DND-41 (cell line): ENCODE data around the gene OR4M1.
"Not testable (repeated sequence)": the region's sequence is repeated elsewhere in the genome, so short reads cannot be mapped to it uniquely, and the experiment has no call there.

ENCODE experiments used
- ATAC-seq: fragments of 200-7000 bp; cut with Tn5 transposase; 3 replicates; pipeline ENCODE4 v1.9.1; 2021; ENCODE audit warnings: low read depth; ENCODE audit not compliant: insufficient read depth
- DNase-seq: peaks from one replicate; pipeline ENCODE4 v3.0.0-alpha.2; 2020
- H2AFZ ChIP-seq: 2 replicates; pipeline ENCODE4 v1.6.0; 2012; ENCODE audit warnings: low read depth, low read length
- H3K27ac ChIP-seq: 2 replicates; pipeline ENCODE4 v1.5.1; 2012; ENCODE audit warnings: low read length, inconsistent platforms
- H3K27me3 ChIP-seq: fragments of 200-600 bp; sonication (generic); 2 replicates; pipeline ENCODE4 v1.6.0; 2012; ENCODE audit warnings: low read length, mild to moderate bottlenecking, inconsistent platforms; ENCODE audit not compliant: insufficient read depth, poor library complexity
- H3K36me3 ChIP-seq: 2 replicates; pipeline ENCODE4 v1.5.1; 2012; ENCODE audit warnings: low read length, inconsistent platforms; ENCODE audit not compliant: insufficient read depth
- H3K4me1 ChIP-seq: 2 replicates; pipeline ENCODE4 v1.5.1; 2012; ENCODE audit warnings: mild to moderate bottlenecking, low read length; ENCODE audit not compliant: insufficient read depth
- H3K4me2 ChIP-seq: 2 replicates; pipeline ENCODE4 v1.6.0; 2012; ENCODE audit warnings: mild to moderate bottlenecking, moderate library complexity, low read length, inconsistent platforms; ENCODE audit not compliant: insufficient read depth
- H3K4me3 ChIP-seq, 2 experiments: fragments of 200-600 bp in 1 of 2; shearing (Covaris generic) in 1 of 2; 2 replicates each; pipeline ENCODE4 v1.5.1; 2012 to 2016; ENCODE audit warnings: inconsistent platforms in 2 of 2, low read length in 2 of 2, mild to moderate bottlenecking in 2 of 2, low read depth in 1 of 2, moderate library complexity in 1 of 2
- H3K79me2 ChIP-seq: 2 replicates; pipeline ENCODE4 v1.6.0; 2012; ENCODE audit warnings: low read length, inconsistent platforms; ENCODE audit not compliant: insufficient read depth
- H3K9ac ChIP-seq: 2 replicates; pipeline ENCODE4 v1.6.0; 2012; ENCODE audit warnings: low read depth, mild to moderate bottlenecking, inconsistent platforms, low read length, moderate library complexity
- H3K9me3 ChIP-seq: 2 replicates; pipeline ENCODE4 v1.5.1; 2012; ENCODE audit warnings: low read length, moderate library complexity, mild to moderate bottlenecking, inconsistent platforms; ENCODE audit not compliant: insufficient read depth, severe bottlenecking
- H4K20me1 ChIP-seq: 2 replicates; pipeline ENCODE4 v1.6.0; 2012; ENCODE audit warnings: low read length; ENCODE audit not compliant: insufficient read depth
- EZH2 ChIP-seq: IDR thresholded peaks from 3 replicates; pipeline ENCODE4 v1.6.1; 2012; ENCODE audit warnings: borderline replicate concordance, low read depth, mild to moderate bottlenecking, moderate library complexity, low read length, inconsistent platforms; ENCODE audit not compliant: severe bottlenecking
- TF ChIP-seq, protein P1 (sequence below): IDR thresholded peaks from 2 replicates; pipeline ENCODE4 v1.5.1; 2012; ENCODE audit warnings: borderline replicate concordance, low read length, moderate library complexity, mild to moderate bottlenecking; ENCODE audit not compliant: poor library complexity, severe bottlenecking; ENCODE audit errors: extremely low read depth

The OR4M1 gene

GRCh38 chr14:19799880-19800279 lies 26.6 kb downstream of the OR4M1 start:
- Histone ChIP-seq H3K9me3 (no peaks in the 10 kb centered on the region), H3K9ac (no peak overlapping the region), H3K36me3 (no peaks in the 10 kb centered on the region), H4K20me1 (no peaks in the 10 kb centered on the region), H2AFZ (no peak overlapping the region), H3K4me2 (no peak overlapping the region), H3K27me3 (no peaks in the 10 kb centered on the region), H3K79me2 (no peaks in the 10 kb centered on the region), H3K27ac (no peak overlapping the region), H3K4me3 (no peak overlapping the region), H3K4me1 (no peaks in the 10 kb centered on the region)
- ATAC-seq (0 out of 3 replicates have a peak, but pooled peaks have one; percentile 7), DNase-seq (no peak)
- no peak for TF ChIP-seq EZH2
- TF ChIP-seq, protein P1, sequence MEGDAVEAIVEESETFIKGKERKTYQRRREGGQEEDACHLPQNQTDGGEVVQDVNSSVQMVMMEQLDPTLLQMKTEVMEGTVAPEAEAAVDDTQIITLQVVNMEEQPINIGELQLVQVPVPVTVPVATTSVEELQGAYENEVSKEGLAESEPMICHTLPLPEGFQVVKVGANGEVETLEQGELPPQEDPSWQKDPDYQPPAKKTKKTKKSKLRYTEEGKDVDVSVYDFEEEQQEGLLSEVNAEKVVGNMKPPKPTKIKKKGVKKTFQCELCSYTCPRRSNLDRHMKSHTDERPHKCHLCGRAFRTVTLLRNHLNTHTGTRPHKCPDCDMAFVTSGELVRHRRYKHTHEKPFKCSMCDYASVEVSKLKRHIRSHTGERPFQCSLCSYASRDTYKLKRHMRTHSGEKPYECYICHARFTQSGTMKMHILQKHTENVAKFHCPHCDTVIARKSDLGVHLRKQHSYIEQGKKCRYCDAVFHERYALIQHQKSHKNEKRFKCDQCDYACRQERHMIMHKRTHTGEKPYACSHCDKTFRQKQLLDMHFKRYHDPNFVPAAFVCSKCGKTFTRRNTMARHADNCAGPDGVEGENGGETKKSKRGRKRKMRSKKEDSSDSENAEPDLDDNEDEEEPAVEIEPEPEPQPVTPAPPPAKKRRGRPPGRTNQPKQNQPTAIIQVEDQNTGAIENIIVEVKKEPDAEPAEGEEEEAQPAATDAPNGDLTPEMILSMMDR = no peak

DNA sequence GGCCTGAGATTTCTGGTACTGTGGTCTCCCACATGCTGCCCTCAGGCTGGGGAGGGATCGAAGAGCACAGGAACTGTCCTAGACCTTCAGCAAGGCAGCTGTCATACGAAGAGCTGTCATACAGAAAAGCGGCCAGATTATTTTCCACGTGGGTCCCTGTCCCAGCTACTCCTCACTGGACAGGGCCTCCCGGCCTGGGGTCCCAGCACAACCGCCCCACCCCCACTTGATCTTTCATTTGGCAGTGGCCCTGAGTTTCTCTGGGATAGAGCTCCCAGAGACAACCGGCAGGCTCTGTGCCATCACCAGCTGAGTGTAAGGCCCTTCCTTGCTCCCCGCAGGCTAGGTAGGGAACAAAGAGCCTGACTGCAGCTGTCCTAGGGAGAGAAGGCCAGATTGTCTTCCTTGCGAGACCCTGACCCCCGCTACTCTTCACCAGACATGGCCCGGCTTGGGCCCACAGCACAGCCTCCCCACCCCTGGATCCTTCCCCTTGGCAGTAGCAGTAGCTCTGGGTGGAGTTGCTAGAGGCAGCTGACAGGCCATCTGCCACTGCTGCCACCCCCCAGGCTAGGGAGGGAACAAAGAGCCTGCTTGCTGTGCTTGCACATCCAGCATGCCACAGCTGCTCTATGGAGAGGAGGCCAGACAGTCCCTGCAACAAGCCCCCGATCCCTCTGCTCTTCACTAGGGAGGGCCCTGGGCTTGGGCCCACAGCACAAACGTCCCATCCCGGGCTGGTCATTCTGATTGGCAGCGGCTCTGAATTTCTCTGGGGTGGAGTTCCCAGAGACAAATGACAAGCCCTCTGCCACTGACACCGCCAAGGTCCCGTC lies 27.2 kb downstream of the OR4M1 start:
- Histone ChIP-seq H3K4me2 (no peak overlapping the region), H3K36me3 (no peaks in the 10 kb centered on the region), H2AFZ (no peak overlapping the region), H3K9me3 (no peaks in the 10 kb centered on the region), H3K79me2 (no peaks in the 10 kb centered on the region), H3K4me1 (no peaks in the 10 kb centered on the region), H4K20me1 (no peaks in the 10 kb centered on the region), H3K9ac (no peak overlapping the region), H3K27ac (no peak overlapping the region), H3K27me3 (no peaks in the 10 kb centered on the region), H3K4me3 (no peak overlapping the region)
- TF ChIP-seq, protein P1 = no peak
- no peak for TF ChIP-seq EZH2
- ATAC-seq (no peak), DNase-seq (no peak)

GRCh38 chr14:19801118-19801464 lies 27.8 kb downstream of the OR4M1 start:
- peak; percentile 45; the same call in 1 of the 3 replicates for ATAC-seq
- H3K36me3 ChIP-seq = no peaks in the 10 kb centered on the region

DNA sequence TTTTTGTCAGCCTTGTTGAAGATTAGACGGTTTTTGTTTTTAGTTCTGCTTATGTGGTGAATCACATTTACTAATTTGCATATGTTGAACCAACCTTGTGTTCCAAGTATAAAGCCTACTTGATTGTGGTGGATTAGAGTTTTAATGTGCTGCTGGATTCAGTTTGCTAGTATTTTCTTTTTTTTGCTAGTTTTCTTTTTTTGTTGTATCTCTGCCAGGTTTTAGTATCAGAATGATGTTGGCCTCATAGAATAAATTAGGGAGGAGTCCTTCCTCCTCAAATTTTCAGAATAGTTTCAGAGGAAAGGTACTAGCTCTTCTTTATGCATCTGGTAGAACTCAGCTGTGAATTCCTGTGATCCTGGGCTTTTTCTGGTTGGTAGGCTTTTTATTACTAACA lies 30.2 kb downstream of the OR4M1 start, which contains the start of gene OR4N2:
TSS of gene OR4N2 (plus strand) at position 301 of the 400 bp plus-strand sequence. CDS start 23,679 bp downstream, outside the sequence.
- not testable (repeated sequence) for ATAC-seq, H3K27ac ChIP-seq, H3K9me3 ChIP-seq

More at GRCh38 chr14:19801118-19801464, 27.8 kb downstream of the OR4M1 start:
- no peaks in the 10 kb centered on the region for H3K4me1 ChIP-seq
- no peak overlapping the region for H3K9ac ChIP-seq
- H3K9me3 ChIP-seq = no peaks in the 10 kb centered on the region
- H3K4me3 ChIP-seq = no peak overlapping the region
- H2AFZ ChIP-seq = no peak overlapping the region
- TF ChIP-seq EZH2 = no peak
- TF ChIP-seq, protein P1 = no peak
- H3K27me3 ChIP-seq = no peaks in the 10 kb centered on the region
- no peaks in the 10 kb centered on the region for H3K79me2 ChIP-seq
- DNase-seq = no peak
- no peak overlapping the region for H3K4me2 ChIP-seq
- H3K27ac ChIP-seq = no peak overlapping the region
- H4K20me1 ChIP-seq = no peaks in the 10 kb centered on the region

DNA sequence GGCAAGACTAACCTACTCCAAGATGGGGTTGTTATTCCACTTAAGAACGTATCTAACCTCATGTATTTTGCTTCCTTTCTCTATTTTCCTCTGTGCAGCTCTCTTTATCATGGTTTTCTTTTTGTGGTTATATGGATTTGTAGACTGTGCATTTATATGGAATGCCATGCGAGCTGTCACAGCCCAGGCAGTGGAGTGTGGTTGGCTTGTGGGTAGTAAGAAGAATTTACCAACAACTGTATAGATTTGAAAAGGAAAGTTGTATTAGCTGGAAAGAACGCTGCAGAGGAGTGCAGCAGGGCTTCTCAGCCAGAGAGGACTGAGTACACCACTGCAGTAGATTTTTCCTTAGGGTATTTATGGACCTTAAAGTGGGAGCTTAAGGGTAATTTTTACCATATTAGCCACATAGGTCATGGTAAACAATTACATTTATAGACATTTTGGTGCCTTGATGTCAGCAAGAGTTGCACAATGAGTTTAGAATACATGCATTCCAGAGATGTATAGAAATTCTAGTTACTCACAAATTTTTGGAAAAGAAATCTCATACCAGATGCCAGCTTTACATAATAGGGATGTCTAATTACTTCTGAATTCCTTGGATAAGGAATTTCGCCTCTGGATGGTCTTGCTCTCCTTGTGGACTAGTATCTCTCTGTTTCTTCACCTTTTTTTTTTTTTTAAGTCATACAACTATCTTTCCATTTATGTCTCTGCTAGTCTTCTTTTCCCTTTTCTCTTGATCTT lies 40.0 kb downstream of the OR4M1 start:
- H3K27me3 ChIP-seq, DNase-seq, ATAC-seq, H4K20me1 ChIP-seq, H2AFZ ChIP-seq, H3K9me3 ChIP-seq, H3K4me2 ChIP-seq, H3K9ac ChIP-seq, H3K4me1 ChIP-seq, H3K27ac ChIP-seq, H3K79me2 ChIP-seq, H3K36me3 ChIP-seq, H3K4me3 ChIP-seq: not testable (repeated sequence)

More for the DNA sequence above, 30.2 kb downstream of the OR4M1 start, which contains the start of gene OR4N2:
- not testable (repeated sequence) for H3K79me2 ChIP-seq, H3K27me3 ChIP-seq, H3K9ac ChIP-seq, DNase-seq, H3K36me3 ChIP-seq, H3K4me1 ChIP-seq, H3K4me3 ChIP-seq, H3K4me2 ChIP-seq, H2AFZ ChIP-seq, H4K20me1 ChIP-seq
